Thyroid gland (tissue), 4 donors: ENCODE data around the gene UHMK1. TPM values are rescaled to one million over a fixed set of nuclear protein-coding genes. Genes with fewer than 3 reads are reported as not detected.

Experiments used
- DNase-seq, 2 donors: peaks; one replicate each; pipeline ENCODE4 v3.0.0-alpha.2; 2019
- H3K27ac ChIP-seq, 3 donors: fragments of 200-600 bp; sonication (generic); 1 replicate in 2 of 3; 2 replicates in 1 of 3; pipeline ENCODE4 v1.5.1; 2016 to 2019; ENCODE audit warnings: mild to moderate bottlenecking in 1 of 3, moderate library complexity in 1 of 3
- H3K27me3 ChIP-seq: fragments of 200-600 bp; sonication (generic); one replicate; pipeline ENCODE4 v1.5.1; 2019
- H3K36me3 ChIP-seq, 2 donors: fragments of 200-600 bp; sonication (generic); one replicate each; pipeline ENCODE4 v1.5.1; 2016 to 2019
- H3K4me1 ChIP-seq, 2 donors: fragments of 200-600 bp; sonication (generic); one replicate each; pipeline ENCODE4 v1.5.1; 2017 to 2019
- H3K4me3 ChIP-seq, 3 donors: fragments of 200-600 bp; sonication (generic); replicated peaks in 1 of 3; 1 replicate in 2 of 3; 2 replicates in 1 of 3; pipeline ENCODE4 v1.5.1; 2016; ENCODE audit warnings: mild to moderate bottlenecking in 1 of 3
- H3K9me3 ChIP-seq: fragments of 200-600 bp; sonication (generic); one replicate; pipeline ENCODE4 v1.5.1; 2017
- POLR2A ChIP-seq, 2 donors: fragments of 450-650 bp; IDR thresholded peaks; one replicate each; pipeline ENCODE4 v1.6.1; 2017; ENCODE audit warnings: antibody characterized with exemption in 2 of 2, mild to moderate bottlenecking in 2 of 2, moderate library complexity in 1 of 2
- WGBS, 2 donors: methylation state at CpG; one replicate each; pipeline ENCODE4 v1.1.5; 2017; 5-methylcytosine and 5-hydroxymethylcytosine counted together
- intact Hi-C: fragments of 100-400 bp; cut with DNase I; formaldehyde crosslinking; loops from one replicate; pipeline ENCODE4 v1.15.1; 2023
- small RNA-seq: library from RNA; depleted of rRNA; stranded (forward); fragments of <200 nt; gene quantifications from one replicate; pipeline ENCODE3, GENCODE V24; 2016
- total RNA-seq, 4 donors: library from RNA; depleted of rRNA; stranded (reverse); fragments of >200 nt; gene quantifications; one replicate each; pipeline ENCODE4 v1.2.3, GENCODE V29; 2016
- TF ChIP-seq, protein P1 (sequence below), 6 experiments: fragments of 200-600 bp in 3 of 6; fragments of 450-650 bp in 3 of 6; sonication (generic) in 3 of 6; IDR thresholded peaks; one replicate each; pipeline ENCODE4 v1.5.1; 2016 to 2019; ENCODE audit warnings: antibody characterized with exemption in 6 of 6, mild to moderate bottlenecking in 2 of 6, inconsistent platforms in 1 of 6, moderate library complexity in 1 of 6

The UHMK1 gene
- total RNA-seq, 4 donors from 2014 or later = 44.3 to 62.0 (median 57.1) TPM

DNA sequence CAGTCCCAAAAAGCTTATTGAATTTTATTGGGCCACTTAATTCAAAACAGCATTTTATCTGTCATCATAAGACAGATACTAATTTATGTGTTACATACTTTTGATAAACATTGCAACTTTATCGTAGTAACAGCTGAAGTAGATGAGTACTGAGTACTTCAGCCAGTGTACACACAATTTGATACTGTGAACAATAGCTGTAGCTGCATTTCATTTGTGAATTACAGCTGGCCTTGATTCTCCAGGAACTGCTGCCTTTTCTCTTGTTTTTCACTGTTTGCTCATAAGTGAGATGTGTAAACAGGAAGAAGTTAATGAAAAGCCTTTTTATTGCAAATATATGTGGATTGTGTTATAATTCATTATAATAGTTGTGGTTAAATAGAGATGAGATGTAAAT is 74.1 kb downstream of the UHMK1 start:
- Histone ChIP-seq H3K9me3 (no peaks in the 10 kb centered on the region), H3K4me1 (no peaks in the 10 kb centered on the region), H3K27ac (no peak overlapping the region), H3K27me3 (no peaks in the 10 kb centered on the region), H3K4me3 (no peak overlapping the region), H3K36me3 (peaks cover 0 to 5% of the 10 kb centered on the region in 2 donors)
- intact Hi-C loops = no loop called here
- TF ChIP-seq, protein P1, sequence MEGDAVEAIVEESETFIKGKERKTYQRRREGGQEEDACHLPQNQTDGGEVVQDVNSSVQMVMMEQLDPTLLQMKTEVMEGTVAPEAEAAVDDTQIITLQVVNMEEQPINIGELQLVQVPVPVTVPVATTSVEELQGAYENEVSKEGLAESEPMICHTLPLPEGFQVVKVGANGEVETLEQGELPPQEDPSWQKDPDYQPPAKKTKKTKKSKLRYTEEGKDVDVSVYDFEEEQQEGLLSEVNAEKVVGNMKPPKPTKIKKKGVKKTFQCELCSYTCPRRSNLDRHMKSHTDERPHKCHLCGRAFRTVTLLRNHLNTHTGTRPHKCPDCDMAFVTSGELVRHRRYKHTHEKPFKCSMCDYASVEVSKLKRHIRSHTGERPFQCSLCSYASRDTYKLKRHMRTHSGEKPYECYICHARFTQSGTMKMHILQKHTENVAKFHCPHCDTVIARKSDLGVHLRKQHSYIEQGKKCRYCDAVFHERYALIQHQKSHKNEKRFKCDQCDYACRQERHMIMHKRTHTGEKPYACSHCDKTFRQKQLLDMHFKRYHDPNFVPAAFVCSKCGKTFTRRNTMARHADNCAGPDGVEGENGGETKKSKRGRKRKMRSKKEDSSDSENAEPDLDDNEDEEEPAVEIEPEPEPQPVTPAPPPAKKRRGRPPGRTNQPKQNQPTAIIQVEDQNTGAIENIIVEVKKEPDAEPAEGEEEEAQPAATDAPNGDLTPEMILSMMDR (IDR thresholded peaks at IDR 0.05) = no peak
- no peak for TF ChIP-seq POLR2A (IDR thresholded peaks at IDR 0.05)
- DNase-seq = no peak
- 85 to 88% methylated on average over 1 of the region's 1 CpG for WGBS, 2 donors

DNA sequence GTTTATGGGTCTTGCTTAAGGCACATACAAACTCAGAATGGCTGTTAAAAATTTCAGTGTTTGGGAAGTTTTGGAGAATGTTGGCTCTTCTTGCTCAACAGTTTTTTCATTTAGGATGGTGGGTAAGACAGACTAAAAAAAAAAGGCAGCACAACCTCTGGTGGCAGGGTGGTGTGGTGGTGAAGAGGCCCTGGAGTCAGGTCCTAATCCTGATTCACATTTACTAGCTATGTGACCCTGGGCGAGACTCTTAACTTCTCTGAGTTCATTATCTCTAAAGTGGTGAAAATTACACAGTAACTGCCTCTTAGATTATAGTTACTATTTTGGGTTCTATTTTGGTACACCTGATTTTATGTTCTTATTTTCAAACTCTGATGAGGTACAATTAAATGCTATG is 75.5 kb downstream of the UHMK1 start:
- intact Hi-C loops = no loop called here
- no peak for TF ChIP-seq POLR2A (IDR thresholded peaks at IDR 0.05)
- TF ChIP-seq, protein P1 (IDR thresholded peaks at IDR 0.05) = no peak
- H3K36me3 ChIP-seq = peaks cover 0 to 3% of the 10 kb centered on the region in 2 donors
- no peaks in the 10 kb centered on the region for H3K27me3 ChIP-seq
- H3K27ac ChIP-seq = no peak overlapping the region
- H3K4me1 ChIP-seq = no peaks in the 10 kb centered on the region
- no peak overlapping the region for H3K4me3 ChIP-seq
- no peak for DNase-seq
- no peaks in the 10 kb centered on the region for H3K9me3 ChIP-seq
- 94 to 97% methylated on average over 1 of the region's 1 CpG for WGBS, 2 donors

DNA sequence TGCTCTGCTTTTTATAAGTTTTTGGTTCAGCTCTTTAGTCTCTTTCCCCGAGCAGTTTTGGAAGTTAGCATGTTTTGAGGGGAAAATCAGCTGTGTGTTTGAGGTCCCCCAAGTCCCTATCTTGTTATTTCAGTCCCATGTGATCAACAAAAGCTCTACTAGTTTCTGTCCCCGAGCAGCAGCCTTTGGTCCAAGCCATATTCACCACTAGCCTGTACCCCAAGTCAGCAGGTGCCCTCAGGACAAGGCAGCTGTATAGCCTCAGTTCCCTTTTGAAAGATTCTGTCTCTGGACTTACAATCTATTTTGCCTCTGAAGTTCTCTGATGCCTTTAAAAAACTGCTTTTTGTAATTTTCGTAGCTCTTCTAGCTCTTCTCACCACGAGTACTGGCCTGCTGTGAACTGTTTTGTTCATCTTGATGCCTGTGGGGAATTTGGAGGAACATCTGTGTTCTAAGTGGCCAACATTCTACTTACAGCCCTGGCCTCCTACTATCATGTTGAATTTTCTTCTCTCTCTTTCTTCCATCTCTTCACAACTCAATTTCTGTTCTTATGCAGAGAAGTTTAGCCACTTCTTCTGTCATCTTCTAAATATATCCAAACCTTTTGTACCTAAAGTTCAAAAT is 80.6 kb downstream of the UHMK1 start:
- Histone ChIP-seq H3K27me3 (no peaks in the 10 kb centered on the region), H3K36me3 (peaks cover 0 to 14% of the 10 kb centered on the region in 2 donors), H3K27ac (no peak overlapping the region), H3K4me1 (no peaks in the 10 kb centered on the region), H3K9me3 (no peaks in the 10 kb centered on the region), H3K4me3 (no peak overlapping the region)
- no peak for DNase-seq
- TF ChIP-seq, protein P1 (IDR thresholded peaks at IDR 0.05) = no peak
- TF ChIP-seq POLR2A (IDR thresholded peaks at IDR 0.05) = no peak
- WGBS, 2 donors = 89% methylated on average over 4 of the region's 4 CpGs
- intact Hi-C loops = no loop called here

DNA sequence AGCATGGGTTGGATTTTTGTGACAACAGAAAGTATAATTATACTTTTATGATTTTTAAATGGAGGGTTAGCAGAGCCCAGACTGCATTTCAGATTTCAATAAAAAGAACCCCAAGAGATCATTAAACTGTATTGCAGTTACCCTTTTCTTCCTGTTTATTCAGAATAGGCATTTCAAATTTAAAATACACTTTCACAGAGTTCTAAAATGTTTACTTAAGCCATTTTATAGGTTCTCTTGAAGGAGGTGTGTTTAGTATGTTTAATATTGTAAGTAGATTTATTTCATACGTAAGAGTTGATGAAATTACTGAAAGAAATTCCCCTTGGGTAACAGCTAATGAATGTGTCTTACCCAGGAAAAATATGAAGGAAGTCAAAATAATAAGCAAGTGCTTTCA is 81.3 kb downstream of the UHMK1 start:
- Histone ChIP-seq H3K9me3 (no peaks in the 10 kb centered on the region), H3K4me1 (no peaks in the 10 kb centered on the region), H3K36me3 (peaks cover 0 to 18% of the 10 kb centered on the region in 2 donors), H3K27ac (no peak overlapping the region), H3K4me3 (no peak overlapping the region), H3K27me3 (no peaks in the 10 kb centered on the region)
- intact Hi-C loops = no loop called here
- no peak for TF ChIP-seq POLR2A (IDR thresholded peaks at IDR 0.05)
- TF ChIP-seq, protein P1 (IDR thresholded peaks at IDR 0.05) = no peak
- 83 to 97% methylated on average over 1 of the region's 1 CpG for WGBS, 2 donors
- DNase-seq = no peak

Small RNAs within 50 kb of the gene (small RNA-seq; reads per million reads assigned to genes)
- not detected for gene UQCRBP2

Other genes starting within 250 kb of the UHMK1 start
- gene SPATA46, start 121.0 kb upstream of the UHMK1 start, total RNA-seq = not detected
- 1 to 10 TPM in 3 of 4 donors, under 1 TPM in 1; 0.13 to 4.0 (median 2.3) TPM for gene C1orf226, start 116.1 kb upstream of the UHMK1 start, total RNA-seq
- not detected for gene SH2D1B, start 85.7 kb upstream of the UHMK1 start, total RNA-seq
- gene UAP1, start 63.9 kb downstream of the UHMK1 start, total RNA-seq = 10 to 100 TPM; 39.2 to 84.7 (median 64.0) TPM
- 10 to 100 TPM; 40.9 to 88.8 (median 56.6) TPM for gene DDR2, start 134.6 kb downstream of the UHMK1 start, total RNA-seq